Hippocampal formation (tissue), 2 donors: ENCODE measurements around the gene COQ4.

Experiments
- DNase-seq, 2 donors: peaks; one replicate each; lab custom pipeline; 2025; lab: John Stamatoyannopoulos, UW

COQ4 gene

GRCh38 chr9:128340691-128341434 is 18.2 kb downstream of the COQ4 start:
- DNase-seq: no peak

- peak in 1 of 2 donors; percentile 12 for DNase-seq
Measured at GRCh38 chr9:128341435-128341849, 18.8 kb downstream of the COQ4 start.

- DNase-seq: no peak
Measured at GRCh38 chr9:128342971-128343680, 20.5 kb downstream of the COQ4 start.

GRCh38 chr9:128343855-128344254 is 21.2 kb downstream of the COQ4 start:
- no peak for DNase-seq

- no peak for DNase-seq
Measured at GRCh38 chr9:128344931-128345605, 22.4 kb downstream of the COQ4 start.

- no peak for DNase-seq
Measured at GRCh38 chr9:128349125-128349524, 26.5 kb downstream of the COQ4 start.

GRCh38 chr9:128349772-128350171 is 27.1 kb downstream of the COQ4 start:
- no peak for DNase-seq

- no peak for DNase-seq
Measured at GRCh38 chr9:128355451-128355850, 32.8 kb downstream of the COQ4 start.

- no peak for DNase-seq
Measured at GRCh38 chr9:128358090-128358489, 35.5 kb downstream of the COQ4 start.

GRCh38 chr9:128358861-128359260 is 36.2 kb downstream of the COQ4 start:
- no peak for DNase-seq

- DNase-seq: no peak
Measured at GRCh38 chr9:128360826-128361225, 38.2 kb downstream of the COQ4 start.

GRCh38 chr9:128361296-128361985 is 38.8 kb downstream of the COQ4 start:
- DNase-seq: no peak

- DNase-seq: peak; percentile 86 to 88
Measured at GRCh38 chr9:128361986-128362646, 39.5 kb downstream of the COQ4 start.

GRCh38 chr9:128362774-128363173 is 40.1 kb downstream of the COQ4 start:
- no peak for DNase-seq

- DNase-seq: no peak
Measured at GRCh38 chr9:128365525-128365924, 42.9 kb downstream of the COQ4 start.

GRCh38 chr9:128369024-128369706 is 46.5 kb downstream of the COQ4 start:
- DNase-seq: no peak

- DNase-seq: no peak
Measured at GRCh38 chr9:128370367-128370751, 47.7 kb downstream of the COQ4 start.

- peak; percentile 97 to 98 for DNase-seq
Measured at GRCh38 chr9:128370752-128371629, 48.4 kb downstream of the COQ4 start, which contains the start of gene URM1. Gene URM1, plus strand, starts transcription at chr9:128371374. Its CDS starts 7 bp downstream, at chr9:128371381.

GRCh38 chr9:128371630-128372117 is 49.0 kb downstream of the COQ4 start:
- DNase-seq: no peak

- DNase-seq: peak; percentile 52 to 61
Measured at GRCh38 chr9:128372188-128372641, 49.6 kb downstream of the COQ4 start.
